ENCODE measurements around the gene RHOBTB1.

DNA sequence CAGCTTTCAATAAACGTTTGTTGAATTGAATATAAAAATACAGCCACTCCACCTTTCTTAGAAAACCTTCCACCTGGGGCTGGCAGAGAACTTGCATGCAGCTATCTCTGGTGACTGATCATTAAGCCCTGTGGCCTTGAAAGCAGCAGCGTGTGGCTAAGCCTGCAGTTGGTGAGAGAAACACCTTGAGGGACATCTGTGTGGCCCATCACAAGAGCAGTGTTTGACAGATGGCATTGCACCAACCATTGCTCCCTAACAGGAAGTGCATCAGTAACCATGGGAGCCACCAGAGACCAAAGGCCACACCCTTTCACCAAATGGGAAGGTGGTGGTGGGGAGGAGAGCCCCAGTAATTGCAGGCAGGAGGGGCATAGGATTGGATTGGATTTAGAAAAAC, 22.4 kb downstream of the RHOBTB1 start:
- TF ChIP-seq SP2 (tag by site-specific recombination; IDR thresholded peaks at IDR 0.05) (no peak), HIC1 (tag by site-specific recombination; IDR thresholded peaks at IDR 0.05) (no peak), ZNF169 (tag by site-specific recombination; IDR thresholded peaks at IDR 0.05) (no peak), ZBTB21 (tag by site-specific recombination; IDR thresholded peaks at IDR 0.05) (no peak), ZNF274 (IDR thresholded peaks at IDR 0.05; ENCODE audit: low read length) (no peak), ZNF274 (tag by site-specific recombination; IDR thresholded peaks at IDR 0.05; ENCODE audit: borderline replicate concordance) (no peak), PRDM10 (tag by site-specific recombination; IDR thresholded peaks at IDR 0.05) (no peak), ZEB2 (tag by site-specific recombination; IDR thresholded peaks at IDR 0.05) (no peak), YY1 (tag by site-specific recombination; IDR thresholded peaks at IDR 0.05) (no peak), ZNF585B (tag by site-specific recombination; IDR thresholded peaks at IDR 0.05) (no peak)
- TF ChIP-seq, protein P1, sequence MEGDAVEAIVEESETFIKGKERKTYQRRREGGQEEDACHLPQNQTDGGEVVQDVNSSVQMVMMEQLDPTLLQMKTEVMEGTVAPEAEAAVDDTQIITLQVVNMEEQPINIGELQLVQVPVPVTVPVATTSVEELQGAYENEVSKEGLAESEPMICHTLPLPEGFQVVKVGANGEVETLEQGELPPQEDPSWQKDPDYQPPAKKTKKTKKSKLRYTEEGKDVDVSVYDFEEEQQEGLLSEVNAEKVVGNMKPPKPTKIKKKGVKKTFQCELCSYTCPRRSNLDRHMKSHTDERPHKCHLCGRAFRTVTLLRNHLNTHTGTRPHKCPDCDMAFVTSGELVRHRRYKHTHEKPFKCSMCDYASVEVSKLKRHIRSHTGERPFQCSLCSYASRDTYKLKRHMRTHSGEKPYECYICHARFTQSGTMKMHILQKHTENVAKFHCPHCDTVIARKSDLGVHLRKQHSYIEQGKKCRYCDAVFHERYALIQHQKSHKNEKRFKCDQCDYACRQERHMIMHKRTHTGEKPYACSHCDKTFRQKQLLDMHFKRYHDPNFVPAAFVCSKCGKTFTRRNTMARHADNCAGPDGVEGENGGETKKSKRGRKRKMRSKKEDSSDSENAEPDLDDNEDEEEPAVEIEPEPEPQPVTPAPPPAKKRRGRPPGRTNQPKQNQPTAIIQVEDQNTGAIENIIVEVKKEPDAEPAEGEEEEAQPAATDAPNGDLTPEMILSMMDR (tag by site-specific recombination; IDR thresholded peaks at IDR 0.05), result no peak

Data from HEK293 (cell line).